Parathyroid adenoma (tissue), 2 donors: ENCODE measurements around the gene SIPA1L3.

Experiments
- H2AFZ ChIP-seq: fragments of 300-600 bp; sonication (generic); one replicate; pipeline ENCODE4 v1.7.0; 2017; ENCODE audit warnings: antibody characterized with exemption, mild to moderate bottlenecking
- H3K27ac ChIP-seq: fragments of 300-600 bp; sonication (generic); one replicate; pipeline ENCODE4 v1.7.0; 2017
- H3K27me3 ChIP-seq: fragments of 300-600 bp; sonication (generic); one replicate; pipeline ENCODE4 v1.7.0; 2017; ENCODE audit warnings: low read length; ENCODE audit not compliant: control insufficient read depth, insufficient read depth
- H3K36me3 ChIP-seq: fragments of 300-600 bp; sonication (generic); one replicate; pipeline ENCODE4 v1.7.0; 2017; ENCODE audit warnings: low read length; ENCODE audit not compliant: control insufficient read depth, insufficient read depth
- H3K4me1 ChIP-seq: fragments of 300-600 bp; sonication (generic); one replicate; pipeline ENCODE4 v1.7.0; 2017; ENCODE audit warnings: control low read depth
- H3K4me2 ChIP-seq: fragments of 300-600 bp; sonication (generic); one replicate; pipeline ENCODE4 v1.7.0; 2017; ENCODE audit warnings: low read length
- H3K4me3 ChIP-seq: fragments of 300-600 bp; sonication (generic); one replicate; pipeline ENCODE4 v1.7.0; 2017; ENCODE audit warnings: low read depth, low read length
- H3K79me2 ChIP-seq: fragments of 300-600 bp; sonication (generic); one replicate; pipeline ENCODE4 v1.7.0; 2017; ENCODE audit warnings: control low read depth
- H3K9ac ChIP-seq: fragments of 300-600 bp; sonication (generic); one replicate; pipeline ENCODE4 v1.7.0; 2017; ENCODE audit warnings: mild to moderate bottlenecking
- H3K9me3 ChIP-seq: fragments of 300-600 bp; sonication (generic); one replicate; pipeline ENCODE4 v1.7.0; 2017; ENCODE audit warnings: low read length; ENCODE audit not compliant: control insufficient read depth
- CTCF ChIP-seq: fragments of 300-600 bp; sonication (generic); IDR thresholded peaks from one replicate; pipeline ENCODE4 v1.7.0; 2017; ENCODE audit warnings: antibody characterized with exemption, mild to moderate bottlenecking
- donor health status: primary hyperparathyroidism.

SIPA1L3 gene

GRCh38 chr19:38035515-38036495, 128.8 kb downstream of the SIPA1L3 start:
- H3K4me2 ChIP-seq, result no peak overlapping the region
- no peaks in the 10 kb centered on the region for H3K36me3 ChIP-seq
- no peaks in the 10 kb centered on the region for H3K27me3 ChIP-seq
- no peak overlapping the region for H2AFZ ChIP-seq
- no peak for TF ChIP-seq CTCF
- no peak overlapping the region for H3K4me3 ChIP-seq
- H3K9ac ChIP-seq, result no peak overlapping the region
- no peaks in the 10 kb centered on the region for H3K4me1 ChIP-seq
- no peaks in the 10 kb centered on the region for H3K79me2 ChIP-seq
- H3K27ac ChIP-seq, result no peak overlapping the region
- H3K9me3 ChIP-seq, result no peaks in the 10 kb centered on the region

- Histone ChIP-seq H3K27me3 (no peaks in the 10 kb centered on the region), H3K4me2 (no peak overlapping the region), H3K9me3 (no peaks in the 10 kb centered on the region), H2AFZ (no peak overlapping the region), H3K36me3 (no peaks in the 10 kb centered on the region), H3K4me1 (no peaks in the 10 kb centered on the region), H3K79me2 (peaks cover 3% of the 10 kb centered on the region), H3K4me3 (no peak overlapping the region), H3K27ac (no peak overlapping the region), H3K9ac (no peak overlapping the region)
- no peak for TF ChIP-seq CTCF
Measured at GRCh38 chr19:38036707-38037611, 130.0 kb downstream of the SIPA1L3 start.

GRCh38 chr19:38039966-38040365, 133.0 kb downstream of the SIPA1L3 start:
- Histone ChIP-seq H3K4me3 (no peak overlapping the region), H3K79me2 (peaks cover 8% of the 10 kb centered on the region), H3K4me2 (no peak overlapping the region), H3K4me1 (no peaks in the 10 kb centered on the region), H3K9me3 (no peaks in the 10 kb centered on the region), H2AFZ (no peak overlapping the region), H3K27me3 (no peaks in the 10 kb centered on the region), H3K9ac (no peak overlapping the region), H3K27ac (no peak overlapping the region), H3K36me3 (no peaks in the 10 kb centered on the region)
- TF ChIP-seq CTCF, result no peak

- Histone ChIP-seq H3K4me2 (no peak overlapping the region), H3K9me3 (no peaks in the 10 kb centered on the region), H3K4me3 (no peak overlapping the region), H3K36me3 (no peaks in the 10 kb centered on the region), H3K79me2 (peaks cover 10% of the 10 kb centered on the region), H3K4me1 (no peaks in the 10 kb centered on the region), H3K27ac (no peak overlapping the region), H2AFZ (no peak overlapping the region), H3K9ac (no peak overlapping the region), H3K27me3 (no peaks in the 10 kb centered on the region)
- TF ChIP-seq CTCF, result no peak
Measured at GRCh38 chr19:38042132-38042531, 135.1 kb downstream of the SIPA1L3 start.
